Parathyroid adenoma (tissue), 2 donors: Measurements from ENCODE around the gene HS6ST2.
"Not testable (repeated sequence)": the region's sequence is repeated elsewhere in the genome, so short reads cannot be mapped to it uniquely, and the experiment has no call there.

ENCODE experiments used
- H2AFZ ChIP-seq: fragments of 300-600 bp; sonication (generic); one replicate; pipeline ENCODE4 v1.7.0; 2017; ENCODE audit warnings: antibody characterized with exemption, mild to moderate bottlenecking
- H3K27ac ChIP-seq: fragments of 300-600 bp; sonication (generic); one replicate; pipeline ENCODE4 v1.7.0; 2017
- H3K27me3 ChIP-seq: fragments of 300-600 bp; sonication (generic); one replicate; pipeline ENCODE4 v1.7.0; 2017; ENCODE audit warnings: low read length; ENCODE audit not compliant: control insufficient read depth, insufficient read depth
- H3K36me3 ChIP-seq: fragments of 300-600 bp; sonication (generic); one replicate; pipeline ENCODE4 v1.7.0; 2017; ENCODE audit warnings: low read length; ENCODE audit not compliant: control insufficient read depth, insufficient read depth
- H3K4me1 ChIP-seq: fragments of 300-600 bp; sonication (generic); one replicate; pipeline ENCODE4 v1.7.0; 2017; ENCODE audit warnings: control low read depth
- H3K4me2 ChIP-seq: fragments of 300-600 bp; sonication (generic); one replicate; pipeline ENCODE4 v1.7.0; 2017; ENCODE audit warnings: low read length
- H3K4me3 ChIP-seq: fragments of 300-600 bp; sonication (generic); one replicate; pipeline ENCODE4 v1.7.0; 2017; ENCODE audit warnings: low read depth, low read length
- H3K79me2 ChIP-seq: fragments of 300-600 bp; sonication (generic); one replicate; pipeline ENCODE4 v1.7.0; 2017; ENCODE audit warnings: control low read depth
- H3K9ac ChIP-seq: fragments of 300-600 bp; sonication (generic); one replicate; pipeline ENCODE4 v1.7.0; 2017; ENCODE audit warnings: mild to moderate bottlenecking
- H3K9me3 ChIP-seq: fragments of 300-600 bp; sonication (generic); one replicate; pipeline ENCODE4 v1.7.0; 2017; ENCODE audit warnings: low read length; ENCODE audit not compliant: control insufficient read depth
- TF ChIP-seq, protein P1 (sequence below): fragments of 300-600 bp; sonication (generic); IDR thresholded peaks from one replicate; pipeline ENCODE4 v1.7.0; 2017; ENCODE audit warnings: antibody characterized with exemption, mild to moderate bottlenecking
- donor health status: primary hyperparathyroidism.

Gene HS6ST2

GRCh38 chrX:132953354-132953753 is 5.1 kb downstream of the HS6ST2 start:
- Histone ChIP-seq H3K9me3 (no peaks in the 10 kb centered on the region), H3K4me3 (no peak overlapping the region), H3K27me3 (no peaks in the 10 kb centered on the region), H3K4me1 (no peaks in the 10 kb centered on the region), H3K4me2 (no peak overlapping the region), H3K27ac (no peak overlapping the region), H3K36me3 (no peaks in the 10 kb centered on the region), H2AFZ (no peak overlapping the region), H3K79me2 (no peaks in the 10 kb centered on the region), H3K9ac (no peak overlapping the region)
- TF ChIP-seq, protein P1, sequence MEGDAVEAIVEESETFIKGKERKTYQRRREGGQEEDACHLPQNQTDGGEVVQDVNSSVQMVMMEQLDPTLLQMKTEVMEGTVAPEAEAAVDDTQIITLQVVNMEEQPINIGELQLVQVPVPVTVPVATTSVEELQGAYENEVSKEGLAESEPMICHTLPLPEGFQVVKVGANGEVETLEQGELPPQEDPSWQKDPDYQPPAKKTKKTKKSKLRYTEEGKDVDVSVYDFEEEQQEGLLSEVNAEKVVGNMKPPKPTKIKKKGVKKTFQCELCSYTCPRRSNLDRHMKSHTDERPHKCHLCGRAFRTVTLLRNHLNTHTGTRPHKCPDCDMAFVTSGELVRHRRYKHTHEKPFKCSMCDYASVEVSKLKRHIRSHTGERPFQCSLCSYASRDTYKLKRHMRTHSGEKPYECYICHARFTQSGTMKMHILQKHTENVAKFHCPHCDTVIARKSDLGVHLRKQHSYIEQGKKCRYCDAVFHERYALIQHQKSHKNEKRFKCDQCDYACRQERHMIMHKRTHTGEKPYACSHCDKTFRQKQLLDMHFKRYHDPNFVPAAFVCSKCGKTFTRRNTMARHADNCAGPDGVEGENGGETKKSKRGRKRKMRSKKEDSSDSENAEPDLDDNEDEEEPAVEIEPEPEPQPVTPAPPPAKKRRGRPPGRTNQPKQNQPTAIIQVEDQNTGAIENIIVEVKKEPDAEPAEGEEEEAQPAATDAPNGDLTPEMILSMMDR = no peak

- Histone ChIP-seq H3K4me1 (no peaks in the 10 kb centered on the region), H3K4me3 (no peak overlapping the region), H3K27me3 (no peaks in the 10 kb centered on the region), H3K79me2 (no peaks in the 10 kb centered on the region), H3K9me3 (no peaks in the 10 kb centered on the region), H2AFZ (no peak overlapping the region), H3K9ac (no peak overlapping the region), H3K4me2 (no peak overlapping the region), H3K27ac (no peak overlapping the region), H3K36me3 (no peaks in the 10 kb centered on the region)
- TF ChIP-seq, protein P1 = no peak
Observed at GRCh38 chrX:132948648-132949260, 9.7 kb downstream of the HS6ST2 start.

DNA sequence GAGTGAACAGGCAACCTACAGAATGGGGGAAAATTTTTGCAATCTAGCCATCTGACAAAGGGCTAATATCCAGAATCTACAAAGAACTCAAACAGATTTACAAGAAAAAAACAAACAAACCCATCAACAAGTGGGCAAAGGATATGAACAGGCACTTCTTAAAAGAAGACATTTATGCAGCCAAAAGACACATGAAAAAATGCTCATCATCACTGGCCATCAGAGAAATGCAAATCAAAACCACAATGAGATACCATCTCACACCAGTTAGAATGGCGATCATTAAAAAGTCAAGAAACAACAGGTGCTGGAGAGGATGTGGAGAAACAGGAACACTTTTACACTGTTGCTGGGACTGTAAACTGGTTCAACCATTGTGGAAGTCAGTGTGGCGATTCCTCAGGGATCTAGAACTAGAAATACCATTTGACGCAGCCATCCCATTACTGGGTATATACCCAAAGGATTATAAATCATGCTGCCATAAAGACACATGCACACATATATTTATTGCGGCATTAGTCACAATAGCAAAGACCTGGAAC is 13.3 kb downstream of the HS6ST2 start:
- H2AFZ ChIP-seq, H3K36me3 ChIP-seq, H3K27me3 ChIP-seq, H3K9ac ChIP-seq, H3K27ac ChIP-seq, H3K9me3 ChIP-seq, H3K4me2 ChIP-seq, H3K4me1 ChIP-seq, H3K79me2 ChIP-seq, H3K4me3 ChIP-seq: not testable (repeated sequence)

DNA sequence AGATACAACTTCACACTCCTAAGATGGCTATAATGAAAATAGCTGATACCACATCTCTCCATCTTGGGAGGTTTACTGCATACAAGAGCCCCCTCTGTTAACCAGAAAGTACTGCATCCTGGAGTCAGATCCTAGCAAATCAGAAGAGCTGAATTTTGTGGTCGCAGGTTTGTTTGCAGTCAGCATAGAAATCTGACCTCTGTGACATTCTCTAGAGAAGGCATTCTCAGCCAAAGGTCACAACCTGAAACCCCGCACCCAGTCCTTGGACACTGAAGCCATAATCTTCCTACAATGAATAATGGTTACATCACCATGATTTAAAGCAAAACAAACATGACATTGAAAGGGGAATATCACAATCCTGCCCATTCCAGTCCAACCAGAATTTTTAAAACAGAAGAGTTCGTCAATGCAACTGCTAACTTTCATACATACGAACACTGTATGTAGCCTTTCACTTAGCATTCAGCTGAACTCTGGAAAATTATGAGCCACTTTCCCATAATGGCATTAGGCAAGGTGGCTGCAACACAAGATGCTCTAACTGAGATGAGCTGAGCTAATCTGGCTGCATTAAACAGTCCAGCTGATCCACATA is 17.6 kb downstream of the HS6ST2 start:
- Histone ChIP-seq H3K4me1 (no peaks in the 10 kb centered on the region), H3K4me2 (no peak overlapping the region), H3K9me3 (no peaks in the 10 kb centered on the region), H3K27me3 (no peaks in the 10 kb centered on the region), H3K27ac (no peak overlapping the region), H3K36me3 (no peaks in the 10 kb centered on the region), H3K9ac (no peak overlapping the region), H2AFZ (no peak overlapping the region), H3K4me3 (no peak overlapping the region), H3K79me2 (no peaks in the 10 kb centered on the region)
- TF ChIP-seq, protein P1 = no peak

DNA sequence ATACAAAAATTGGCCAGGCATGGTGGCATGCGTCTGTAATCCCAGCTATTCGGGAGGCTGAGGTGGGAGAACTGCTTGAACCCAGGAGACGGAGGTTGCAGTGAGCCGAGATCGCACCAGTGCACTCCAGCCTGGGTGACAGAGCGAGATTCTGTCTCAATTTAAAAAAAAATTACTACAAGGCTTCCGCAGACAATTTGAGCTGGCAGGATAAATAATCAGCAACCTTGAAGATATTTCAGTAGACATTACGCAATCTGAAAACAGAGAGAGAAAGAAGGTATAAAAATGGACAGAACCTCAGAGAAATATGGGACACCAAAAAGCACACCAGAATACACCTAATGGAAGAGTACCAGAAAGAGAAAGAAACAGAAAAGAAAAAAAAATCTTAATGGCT is 25.3 kb downstream of the HS6ST2 start:
- Histone ChIP-seq H3K4me2 (no peak overlapping the region), H3K4me1 (no peaks in the 10 kb centered on the region), H3K4me3 (no peak overlapping the region), H3K36me3 (no peaks in the 10 kb centered on the region), H3K9ac (no peak overlapping the region), H3K27ac (no peak overlapping the region), H2AFZ (no peak overlapping the region), H3K27me3 (no peaks in the 10 kb centered on the region), H3K9me3 (no peaks in the 10 kb centered on the region), H3K79me2 (no peaks in the 10 kb centered on the region)
- TF ChIP-seq, protein P1 = no peak
